CD8-positive, alpha-beta memory T cell (primary cell): ENCODE measurements around the gene SLC25A29. TPM values are rescaled to one million over a fixed set of nuclear protein-coding genes. Genes with fewer than 3 reads are reported as not detected.

ENCODE experiments used
- polyA plus RNA-seq: library from polyadenylated mRNA; unstranded; fragments of 300-500 nt; fragmentation: Illumina TruSeq; gene quantifications from one replicate; pipeline ENCODE4 v1.2.3, GENCODE V29; 2021
- total RNA-seq, 2 experiments: library from RNA; stranded (reverse); gene quantifications; one replicate each; pipeline ENCODE4 v1.2.3, GENCODE V29; 2021

Gene SLC25A29
- total and polyA plus RNA-seq, 3 experiments from 2014 or later, result 7.0 to 10.5 (median 10.4) TPM

Other genes with a start within 250 kb of the SLC25A29 start
- gene EVL, start 241.0 kb downstream of the SLC25A29 start, total RNA-seq, result 100 to 1,000 TPM; 218 to 228 TPM
- gene EVL, start 241.0 kb downstream of the SLC25A29 start, polyA plus RNA-seq, result 129 TPM
- under 1 TPM; 0.35 to 0.42 TPM for gene DEGS2, start 146.8 kb downstream of the SLC25A29 start, total RNA-seq
- gene DEGS2, start 146.8 kb downstream of the SLC25A29 start, polyA plus RNA-seq, result 0.72 TPM
- 100 to 1,000 TPM; 109 to 116 TPM for gene YY1, start 67.3 kb downstream of the SLC25A29 start, total RNA-seq
- 24.2 TPM for gene YY1, start 67.3 kb downstream of the SLC25A29 start, polyA plus RNA-seq
- gene SLC25A47, start 16.9 kb upstream of the SLC25A29 start, total RNA-seq, result not detected
- gene SLC25A47, start 16.9 kb upstream of the SLC25A29 start, polyA plus RNA-seq, result not detected
- 1 to 10 TPM; 7.8 to 9.1 TPM for gene WDR25, start 70.0 kb upstream of the SLC25A29 start, total RNA-seq
- gene WDR25, start 70.0 kb upstream of the SLC25A29 start, polyA plus RNA-seq, result 10.4 TPM